Caco-2 (cell line): Measurements from ENCODE around the gene C4BPB. TPM values are rescaled to one million over a fixed set of nuclear protein-coding genes. Genes with fewer than 3 reads are reported as not detected.

Source experiments
- BruUV-seq: library from RNA; stranded (reverse); fragments of 400-500 nt; replicated peaks from 2 replicates; lab custom pipeline; 2021; lab: Mats Ljungman, UMichigan
- CTCF ChIA-PET: fragments of 300-600 bp; sonication (Branson Sonifier 250); formaldehyde crosslinking; loops from one replicate; lab custom pipeline; 2022; ENCODE audit warnings: antibody characterized with exemption; lab: Charles Lee
- POLR2A ChIA-PET: fragments of 300-600 bp; sonication (Branson Sonifier 250); formaldehyde crosslinking; loops from one replicate; lab custom pipeline; 2022; ENCODE audit warnings: antibody characterized with exemption; lab: Charles Lee
- DNase-seq, 2 experiments: peaks; one replicate each; pipeline versions ENCODE4 v3.0.0 to v3.0.0-alpha.2; 2020 to 2022
- H3K27me3 ChIP-seq: replicated peaks from 2 replicates; pipeline ENCODE4 v1.6.0; 2011; ENCODE audit warnings: low read length; ENCODE audit not compliant: control insufficient read depth, insufficient read depth
- H3K36me3 ChIP-seq: 2 replicates; pipeline ENCODE4 v1.5.1; 2011; ENCODE audit warnings: low read length; ENCODE audit not compliant: control insufficient read depth, insufficient read depth
- H3K4me1 ChIP-seq: fragments of 250-450 bp; sonication (Bioruptor Pico); 2 replicates; pipeline ENCODE4 v1.5.1; 2020; ENCODE audit warnings: mild to moderate bottlenecking
- H3K4me3 ChIP-seq: 2 replicates; pipeline ENCODE4 v1.5.1; 2011; ENCODE audit warnings: low read depth, mild to moderate bottlenecking, control low read depth, low read length
- H3K9me3 ChIP-seq: fragments of 250-450 bp; sonication (Bioruptor Pico); 2 replicates; pipeline ENCODE4 v1.5.1; 2020; ENCODE audit warnings: mild to moderate bottlenecking, moderate library complexity
- H3K27ac Mint-ChIP-seq: one replicate; pipeline ENCODE4 v1.8.0; 2022; ENCODE audit warnings: mixed read lengths; ENCODE audit not compliant: unreplicated experiment
- H3K27me3 Mint-ChIP-seq: one replicate; pipeline ENCODE4 v1.8.0; 2022; ENCODE audit warnings: mixed read lengths; ENCODE audit not compliant: insufficient read depth, unreplicated experiment
- H3K36me3 Mint-ChIP-seq: one replicate; pipeline ENCODE4 v1.8.0; 2022; ENCODE audit warnings: mild to moderate bottlenecking, mixed read lengths; ENCODE audit not compliant: insufficient read depth, unreplicated experiment
- H3K4me1 Mint-ChIP-seq: one replicate; pipeline ENCODE4 v1.8.0; 2022; ENCODE audit warnings: low read depth, mixed read lengths; ENCODE audit not compliant: unreplicated experiment
- H3K4me3 Mint-ChIP-seq: one replicate; pipeline ENCODE4 v1.8.0; 2022; ENCODE audit warnings: mild to moderate bottlenecking, moderate library complexity, mixed read lengths; ENCODE audit not compliant: unreplicated experiment
- H3K9me3 Mint-ChIP-seq: one replicate; pipeline ENCODE4 v1.8.0; 2022; ENCODE audit warnings: mixed read lengths; ENCODE audit not compliant: unreplicated experiment
- CTCF ChIP-seq, 2 experiments: fragments of 200-600 bp in 1 of 2; IDR thresholded peaks; 1 replicate in 1 of 2; 2 replicates in 1 of 2; pipeline versions ENCODE4 v1.5.1 to v1.8.0; 2011 to 2022; ENCODE audit warnings: antibody characterized with exemption in 1 of 2, control low read depth in 1 of 2, inconsistent platforms in 1 of 2, low read depth in 1 of 2, low read length in 1 of 2, mild to moderate bottlenecking in 1 of 2, moderate library complexity in 1 of 2; ENCODE audit not compliant: insufficient read depth in 1 of 2, severe bottlenecking in 1 of 2, unreplicated experiment in 1 of 2
- intact Hi-C: fragments of 100-400 bp; cut with micrococcal nuclease; formaldehyde crosslinking; loops from one replicate; pipeline ENCODE4 v1.10.0; 2022; ENCODE audit not compliant: unreplicated experiment
- total RNA-seq: library from RNA; stranded (reverse); gene quantifications from 2 replicates; pipeline ENCODE4 v1.2.3, GENCODE V29; 2022

C4BPB gene
- total RNA-seq, 1 experiment from 2014 or later: 99.8 TPM

GRCh38 chr1:207103892-207104373 is 15.3 kb downstream of the C4BPB start, which contains the start of gene C4BPA:
TSS of gene C4BPA (plus strand) at chr1:207104233. CDS start at chr1:207113026, 8,793 bp downstream.
- Histone ChIP-seq H3K4me3 (no peak within 1 kb of the TSS), H3K36me3 (no peaks in the 10 kb centered on the region), H3K4me1 (peaks cover 27% of the 10 kb centered on the region), H3K9me3 (0 out of 2 replicates have a peak, but pooled peaks cover 10% of the 10 kb centered on the region), H3K27me3 (no peaks in the 10 kb centered on the region)
- H3K27me3 Mint-ChIP-seq: no peaks in the 10 kb centered on the region
- H3K9me3 Mint-ChIP-seq: peaks cover 30% of the 10 kb centered on the region
- H3K36me3 Mint-ChIP-seq: peaks cover 16% of the 10 kb centered on the region
- POLR2A ChIA-PET: no interaction called here
- DNase-seq: peak; percentile 46 to 54
- CTCF ChIA-PET: interaction anchor here (1.0 kb wide), 1 partner anchor 19 kb away, joined by 3 read pairs; no protein-coding TSS in a partner anchor
- peaks cover 30% of the 10 kb centered on the region for H3K4me1 Mint-ChIP-seq
- BruUV-seq: no TSS peak
- intact Hi-C loops: loop anchor here (2.0 kb wide), 1 partner anchor 15 kb away; the partner anchor contains the start of gene C4BPB
- TF ChIP-seq CTCF (IDR thresholded peaks at IDR 0.05; ENCODE audit: insufficient read depth in 1 of 2, low read depth in 1 of 2, low read length in 1 of 2, severe bottlenecking in 1 of 2, unreplicated experiment in 1 of 2): no peak
- peak within 1 kb of the TSS; percentile 42 for H3K4me3 Mint-ChIP-seq
- H3K27ac Mint-ChIP-seq: peak within 1 kb of the TSS; percentile 34

- Histone ChIP-seq H3K4me3 (no peak overlapping the region), H3K9me3 (0 out of 2 replicates have a peak, but pooled peaks cover 6% of the 10 kb centered on the region), H3K4me1 (peaks cover 10% of the 10 kb centered on the region), H3K36me3 (no peaks in the 10 kb centered on the region), H3K27me3 (no peaks in the 10 kb centered on the region)
- H3K36me3 Mint-ChIP-seq: no peaks in the 10 kb centered on the region
- H3K27ac Mint-ChIP-seq: no peak overlapping the region
- H3K27me3 Mint-ChIP-seq: no peaks in the 10 kb centered on the region
- intact Hi-C loops: no loop called here
- ChIA-PET CTCF (no interaction called here), POLR2A (no interaction called here)
- DNase-seq: peak; percentile 11 to 60
- no peaks in the 10 kb centered on the region for H3K9me3 Mint-ChIP-seq
- H3K4me1 Mint-ChIP-seq: peaks cover 10% of the 10 kb centered on the region
- no peak overlapping the region for H3K4me3 Mint-ChIP-seq
- no peak for TF ChIP-seq CTCF (IDR thresholded peaks at IDR 0.05; ENCODE audit: insufficient read depth in 1 of 2, low read depth in 1 of 2, low read length in 1 of 2, severe bottlenecking in 1 of 2, unreplicated experiment in 1 of 2)
- BruUV-seq: no TSS peak
Measured at GRCh38 chr1:207109004-207109403, 20.3 kb downstream of the C4BPB start.

GRCh38 chr1:207112616-207113296 is 24.1 kb downstream of the C4BPB start:
- intact Hi-C loops: no loop called here
- H3K36me3 Mint-ChIP-seq: no peaks in the 10 kb centered on the region
- CTCF ChIA-PET: no interaction called here
- no peak for TF ChIP-seq CTCF (IDR thresholded peaks at IDR 0.05; ENCODE audit: insufficient read depth in 1 of 2, low read depth in 1 of 2, low read length in 1 of 2, severe bottlenecking in 1 of 2, unreplicated experiment in 1 of 2)
- no peak overlapping the region for H3K4me3 Mint-ChIP-seq
- Histone ChIP-seq H3K4me1 (no peaks in the 10 kb centered on the region), H3K9me3 (0 out of 2 replicates have a peak, but pooled peaks cover 6% of the 10 kb centered on the region), H3K36me3 (no peaks in the 10 kb centered on the region), H3K4me3 (no peak overlapping the region), H3K27me3 (no peaks in the 10 kb centered on the region)
- H3K4me1 Mint-ChIP-seq: peaks cover 4% of the 10 kb centered on the region
- no peak for DNase-seq
- H3K27ac Mint-ChIP-seq: no peak overlapping the region
- H3K9me3 Mint-ChIP-seq: peaks cover 1% of the 10 kb centered on the region
- H3K27me3 Mint-ChIP-seq: no peaks in the 10 kb centered on the region
- no TSS peak for BruUV-seq
- POLR2A ChIA-PET: no interaction called here
